GM21737 (cell line): ENCODE data around the gene CHST11.

Source experiments
- ATAC-seq: cut with Tn5 transposase; IDR thresholded peaks from one replicate; pipeline ENCODE4 v1.9.1; 2021; ENCODE audit warnings: mild to moderate bottlenecking, moderate library complexity; ENCODE audit not compliant: unreplicated experiment

Gene CHST11

GRCh38 chr12:104427547-104427938 is 29.2 kb upstream of the CHST11 start:
- no peak for ATAC-seq

- no peak for ATAC-seq
These were observed 23.7 kb upstream of the CHST11 start for GRCh38 chr12:104433061-104433460.

- no peak for ATAC-seq
These were observed 22.6 kb upstream of the CHST11 start for GRCh38 chr12:104434129-104434528.

DNA sequence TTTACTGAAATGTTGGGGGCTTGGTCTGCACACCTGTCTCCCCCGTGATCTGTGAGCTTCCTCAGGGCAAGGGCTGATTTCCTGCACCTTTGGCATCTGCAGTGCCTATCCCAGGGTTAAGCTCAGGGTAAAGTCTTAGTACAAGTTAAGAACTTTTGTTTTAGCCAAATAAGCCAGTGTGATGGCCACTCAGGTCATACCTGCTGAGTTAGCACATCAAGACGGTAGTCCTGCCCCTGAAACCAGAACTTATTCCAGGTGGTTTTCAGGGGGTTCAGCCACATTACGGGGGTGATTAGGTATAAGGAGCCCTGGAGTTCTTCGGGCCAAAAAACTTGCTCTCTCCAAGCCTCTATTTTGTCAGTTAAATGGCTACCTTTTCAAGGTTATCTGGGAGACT is 21.6 kb upstream of the CHST11 start:
- ATAC-seq = no peak

GRCh38 chr12:104435765-104436164 is 21.0 kb upstream of the CHST11 start:
- no peak for ATAC-seq

DNA sequence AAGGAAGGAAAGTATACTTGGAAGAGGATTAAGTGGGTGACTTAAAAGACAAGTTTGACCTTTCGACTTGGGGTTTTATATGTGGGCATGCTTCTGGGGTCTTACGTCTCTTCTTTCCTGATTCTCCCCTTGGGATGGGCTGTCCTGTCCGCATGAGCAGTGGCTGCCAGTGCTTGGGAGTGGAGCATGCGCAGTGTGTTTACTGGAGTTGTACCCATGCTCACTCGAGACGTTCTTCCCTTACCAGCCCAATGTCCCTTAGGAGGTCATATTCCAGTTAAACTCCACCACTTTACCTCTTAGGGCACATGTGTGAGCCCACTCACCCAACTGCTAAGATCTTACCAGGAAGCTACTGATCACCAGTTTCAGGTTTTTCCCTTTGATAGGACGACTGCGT is 20.0 kb upstream of the CHST11 start:
- ATAC-seq = no peak

- ATAC-seq = no peak
These were observed 18.6 kb upstream of the CHST11 start for GRCh38 chr12:104438134-104438533.

DNA sequence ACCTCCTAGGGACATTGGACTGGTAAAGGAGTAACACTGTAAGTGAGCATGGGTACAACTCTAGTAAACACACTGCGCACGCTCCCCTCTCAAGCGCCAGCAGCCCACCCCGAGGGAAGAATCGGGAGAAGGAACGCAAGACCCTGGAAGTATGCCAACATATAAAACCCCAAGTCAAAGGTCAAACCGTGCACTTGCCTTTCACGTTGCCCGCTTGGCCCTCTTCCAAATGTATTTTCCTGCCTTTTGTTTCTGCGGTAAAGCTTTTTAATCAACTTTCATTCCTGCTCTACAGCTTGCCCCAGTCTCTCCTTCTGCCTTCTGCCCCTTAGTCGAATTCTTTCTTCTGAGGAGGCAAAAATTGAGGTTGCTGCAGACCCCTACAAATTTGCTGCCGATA is 17.6 kb upstream of the CHST11 start:
- ATAC-seq = no peak

- no peak for ATAC-seq
These were observed 13.7 kb upstream of the CHST11 start for GRCh38 chr12:104443008-104443407.

DNA sequence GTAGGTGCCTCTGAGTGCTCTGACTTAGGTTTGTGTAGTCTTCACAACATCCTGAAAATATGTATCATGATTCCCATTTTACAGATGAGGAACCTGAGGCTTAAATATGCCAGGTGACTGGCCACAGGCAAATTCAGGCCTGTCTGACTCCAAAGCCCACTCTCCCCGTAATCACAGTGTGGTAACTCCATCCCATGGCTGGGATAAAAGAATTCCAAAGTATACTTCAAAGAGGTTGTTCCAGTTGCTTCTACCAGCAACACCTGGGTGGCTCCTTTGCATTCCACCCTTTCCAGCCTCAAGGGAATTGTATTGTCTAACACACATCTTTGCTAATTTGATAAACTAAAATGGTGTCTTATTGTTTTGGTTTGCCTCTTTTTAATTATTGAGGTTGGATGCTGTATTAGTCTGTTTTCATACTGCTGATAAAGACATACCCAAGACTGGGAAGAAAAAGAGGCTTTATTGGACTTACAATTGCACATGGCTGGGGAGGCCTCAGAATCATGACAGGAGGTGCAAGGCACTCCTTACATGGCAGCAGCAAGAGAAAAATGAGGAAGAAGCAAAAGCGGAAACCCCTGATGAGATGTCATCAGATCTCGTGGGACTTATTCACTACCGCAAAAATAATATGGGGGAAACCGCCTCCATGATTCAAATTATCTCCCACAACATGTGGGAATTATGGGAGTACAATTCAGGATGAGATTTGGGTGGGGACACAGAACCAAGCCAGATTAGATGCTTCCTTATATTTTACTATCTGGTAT is 9.9 kb upstream of the CHST11 start:
- no peak for ATAC-seq

DNA sequence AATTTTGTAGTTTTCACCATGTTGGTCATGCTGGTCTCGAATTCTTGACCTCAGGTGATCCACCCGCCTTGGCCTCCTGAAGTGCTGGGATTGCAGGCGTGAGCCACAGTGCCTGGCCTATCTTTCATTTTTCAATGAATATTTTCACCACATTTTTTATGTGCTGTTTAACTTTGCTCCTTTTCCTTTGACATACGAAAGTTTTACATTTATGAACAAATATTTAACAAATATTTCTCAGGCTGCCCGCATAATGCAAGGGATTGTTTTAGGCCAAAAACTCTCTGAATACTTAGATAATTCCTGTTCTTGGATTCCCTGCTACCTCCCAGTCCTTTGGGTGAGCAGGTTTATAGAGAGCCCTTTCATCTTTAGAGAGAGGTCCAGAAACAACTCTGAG is 8.7 kb upstream of the CHST11 start:
- ATAC-seq = no peak

- no peak for ATAC-seq
These were observed 8.3 kb upstream of the CHST11 start for GRCh38 chr12:104448451-104448850.

- no peak for ATAC-seq
These were observed 6.0 kb upstream of the CHST11 start for GRCh38 chr12:104450700-104451099.

- ATAC-seq = no peak
These were observed 4.7 kb upstream of the CHST11 start for GRCh38 chr12:104452087-104452486.

DNA sequence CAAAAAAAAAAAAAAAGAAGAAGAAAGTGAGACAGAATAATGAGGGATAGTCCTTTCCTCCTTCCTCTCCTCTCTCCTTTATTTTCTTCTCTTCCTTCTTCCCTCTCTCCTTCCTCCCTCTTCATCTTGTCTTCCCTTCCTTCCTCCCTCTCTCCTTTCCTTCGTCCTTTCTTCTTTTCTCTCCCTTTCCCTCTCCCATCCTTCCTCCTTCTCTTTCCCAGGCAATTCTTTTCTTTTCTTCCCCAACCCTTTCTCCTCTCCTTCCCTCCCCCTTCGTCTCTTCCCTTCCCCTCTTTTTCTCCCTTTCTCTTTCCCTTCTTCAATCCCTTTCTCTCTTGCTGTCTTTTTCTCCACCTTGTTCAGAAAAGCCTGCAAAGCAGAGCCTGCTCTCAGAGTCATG is 3.6 kb upstream of the CHST11 start:
- ATAC-seq = no peak

GRCh38 chr12:104454997-104455396 is 1.8 kb upstream of the CHST11 start:
- ATAC-seq = no peak

- ATAC-seq = no peak
These were observed 951 bp upstream of the CHST11 start for GRCh38 chr12:104455578-104456416.

- peak; percentile 26 for ATAC-seq
These were observed 400 bp downstream of the CHST11 start for GRCh38 chr12:104456950-104457745.

DNA sequence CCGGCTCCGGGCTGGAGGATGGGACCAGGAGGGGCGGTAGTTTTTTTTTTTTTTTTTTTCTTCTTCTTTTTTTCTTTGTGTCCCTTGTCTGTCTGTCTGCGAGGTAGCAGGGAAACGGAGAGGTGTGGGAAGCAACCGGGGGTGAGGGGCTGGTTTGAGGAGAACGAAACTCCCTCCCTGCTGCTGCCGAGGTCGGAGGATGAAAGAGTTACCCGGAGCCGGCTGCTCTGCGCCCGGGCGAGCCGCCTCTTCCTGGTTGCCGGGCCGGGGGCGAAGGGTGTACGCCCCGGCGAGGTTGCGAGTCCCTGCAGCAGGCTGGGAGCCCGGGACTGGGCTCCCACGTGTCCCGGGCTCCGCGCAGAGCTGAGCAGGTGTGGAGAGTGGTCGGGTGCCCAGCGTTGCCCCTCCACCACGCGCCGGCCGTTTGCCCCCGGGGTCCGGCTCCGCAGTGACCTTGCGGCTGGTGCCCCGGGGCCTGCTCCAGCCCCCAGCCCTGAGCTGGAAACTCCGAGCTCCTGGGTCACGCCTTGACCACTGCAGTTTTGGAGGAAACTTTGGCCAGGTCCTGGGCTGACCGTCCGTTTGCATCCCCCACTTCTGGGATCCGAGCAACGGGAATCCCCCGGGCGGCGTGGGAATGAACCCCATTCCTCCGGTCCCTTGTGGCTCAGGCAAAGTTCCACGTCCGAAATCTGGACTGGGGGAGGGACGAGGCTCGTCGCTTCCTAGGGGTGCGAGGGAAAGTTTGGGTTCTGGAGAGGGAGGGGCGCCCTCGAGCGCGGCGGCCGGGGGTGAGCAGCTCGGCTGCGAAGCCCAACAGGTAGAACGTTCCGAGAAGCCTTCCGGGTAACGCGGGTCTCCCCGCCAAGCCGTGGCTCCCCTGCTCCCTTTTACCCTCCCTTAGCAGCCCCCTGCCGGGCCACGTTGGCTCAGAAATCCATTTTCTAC is 1.3 kb downstream of the CHST11 start:
- ATAC-seq = no peak

DNA sequence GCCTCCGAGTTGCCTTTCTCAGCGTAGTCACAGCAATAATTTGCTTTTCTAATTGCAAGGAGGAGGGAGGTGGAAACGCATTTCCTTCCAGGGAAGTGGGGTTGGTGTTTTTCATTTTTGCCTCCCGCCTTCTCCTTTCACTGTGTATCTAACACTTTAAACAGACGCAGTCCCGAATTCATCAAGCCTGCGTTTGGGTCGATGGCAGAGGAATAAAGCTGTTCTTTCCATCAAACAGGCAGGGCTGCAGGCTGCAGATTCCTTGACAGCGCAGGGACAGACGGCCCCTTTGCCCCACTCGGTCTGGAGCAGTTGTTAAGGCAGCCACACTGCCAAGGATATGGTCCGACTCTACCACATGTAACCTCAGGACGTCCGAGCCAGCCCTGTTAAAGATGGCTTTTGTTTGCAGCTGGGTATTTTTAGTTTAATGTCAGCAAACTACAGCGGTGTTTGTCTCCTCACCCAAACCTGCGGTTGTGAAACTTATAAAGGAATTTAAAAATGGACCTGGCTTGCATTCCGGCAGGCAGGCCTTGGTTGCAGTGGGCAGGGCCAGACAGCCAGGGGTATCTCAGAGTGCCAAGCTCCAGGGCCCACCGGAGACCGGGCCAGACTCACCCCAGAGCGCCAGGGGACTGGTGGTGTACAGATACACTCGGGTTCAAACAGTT is 2.1 kb downstream of the CHST11 start:
- no peak for ATAC-seq
